Tibial nerve (tissue), 4 donors: ENCODE data around the gene FGF6.

Experiments used
- EP300 ChIP-seq, 2 donors: sonication (generic); formaldehyde crosslinking; IDR thresholded peaks; one replicate each; pipeline ENCODE4 v1.6.1; 2017; ENCODE audit warnings: antibody characterized with exemption in 2 of 2, mild to moderate bottlenecking in 1 of 2
- TF ChIP-seq, protein P1 (sequence below), 5 experiments: fragments of 200-600 bp in 3 of 5; fragments of 450-650 bp in 2 of 5; sonication (generic) in 3 of 5; IDR thresholded peaks; one replicate each; pipeline ENCODE4 v1.5.1; 2016 to 2019; ENCODE audit warnings: antibody characterized with exemption in 5 of 5, mild to moderate bottlenecking in 3 of 5, moderate library complexity in 2 of 5

DNA sequence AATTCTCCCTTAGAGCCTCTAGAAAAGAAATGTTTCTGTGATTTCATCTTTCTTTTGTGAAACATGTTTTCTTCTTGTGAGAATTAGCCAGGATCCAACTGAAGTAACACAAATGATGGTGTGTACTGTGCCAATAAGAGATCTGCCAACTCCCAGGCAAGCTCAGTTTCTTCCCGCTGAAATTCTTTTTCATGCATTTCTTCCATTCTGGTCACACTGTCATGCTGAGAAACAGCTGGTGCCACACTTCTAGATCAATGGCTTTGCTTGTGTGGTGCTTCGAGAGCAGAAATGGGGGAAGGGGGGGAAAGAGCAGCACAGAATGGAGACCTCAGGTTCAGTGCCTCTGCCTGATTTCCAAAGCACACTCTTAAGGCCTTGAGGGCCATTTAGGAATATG is 41.4 kb upstream of the FGF6 start:
- TF ChIP-seq, protein P1, sequence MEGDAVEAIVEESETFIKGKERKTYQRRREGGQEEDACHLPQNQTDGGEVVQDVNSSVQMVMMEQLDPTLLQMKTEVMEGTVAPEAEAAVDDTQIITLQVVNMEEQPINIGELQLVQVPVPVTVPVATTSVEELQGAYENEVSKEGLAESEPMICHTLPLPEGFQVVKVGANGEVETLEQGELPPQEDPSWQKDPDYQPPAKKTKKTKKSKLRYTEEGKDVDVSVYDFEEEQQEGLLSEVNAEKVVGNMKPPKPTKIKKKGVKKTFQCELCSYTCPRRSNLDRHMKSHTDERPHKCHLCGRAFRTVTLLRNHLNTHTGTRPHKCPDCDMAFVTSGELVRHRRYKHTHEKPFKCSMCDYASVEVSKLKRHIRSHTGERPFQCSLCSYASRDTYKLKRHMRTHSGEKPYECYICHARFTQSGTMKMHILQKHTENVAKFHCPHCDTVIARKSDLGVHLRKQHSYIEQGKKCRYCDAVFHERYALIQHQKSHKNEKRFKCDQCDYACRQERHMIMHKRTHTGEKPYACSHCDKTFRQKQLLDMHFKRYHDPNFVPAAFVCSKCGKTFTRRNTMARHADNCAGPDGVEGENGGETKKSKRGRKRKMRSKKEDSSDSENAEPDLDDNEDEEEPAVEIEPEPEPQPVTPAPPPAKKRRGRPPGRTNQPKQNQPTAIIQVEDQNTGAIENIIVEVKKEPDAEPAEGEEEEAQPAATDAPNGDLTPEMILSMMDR (IDR thresholded peaks at IDR 0.05), result no peak
- no peak for TF ChIP-seq EP300 (IDR thresholded peaks at IDR 0.05)
